ENCODE measurements around the gene SLC16A1. TPM values are rescaled to one million over a fixed set of nuclear protein-coding genes. Genes with fewer than 3 reads are reported as not detected.

Gene SLC16A1
- total and polyA plus RNA-seq, 2 of the 8 experiments (the other 6 are each of a cell fraction or from before 2014, with no cell fraction given) = 435 to 545 TPM

DNA sequence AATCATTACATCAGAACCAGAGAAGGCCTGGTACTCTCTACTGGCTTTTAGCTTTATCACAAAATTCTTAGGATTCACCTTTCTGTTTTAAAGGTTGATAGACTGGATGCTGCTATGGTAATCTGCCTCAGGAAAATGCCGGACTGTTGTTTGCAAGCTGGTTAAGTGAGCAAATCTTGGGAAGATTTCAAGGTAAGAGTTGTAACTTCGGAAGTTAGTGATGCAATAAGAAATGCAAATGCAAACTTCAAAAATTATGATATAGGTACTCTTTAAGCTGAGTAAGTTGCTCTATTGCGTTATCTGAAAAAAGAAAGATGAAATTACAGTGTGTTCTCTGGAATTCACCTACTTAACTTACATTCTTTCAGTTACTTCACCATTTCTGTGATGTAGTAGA is 4.4 kb upstream of the SLC16A1 start:
- Histone ChIP-seq H3K4me3 (ENCODE audit: extremely low read depth in 1 of 4, insufficient read depth in 2 of 4, low read depth in 3 of 4, low read length in 4 of 4) (peak overlapping the region in 1 of 4 experiments; percentile 45; a peak in 1 of 8 replicates), H3K4me2 (ENCODE audit: insufficient read depth in 1 of 2, low read depth in 2 of 2, low read length in 2 of 2) (0 out of 4 replicates have a peak overlapping the region, but pooled peaks of 1 of the 2 experiments have one; percentile 7), H2AFZ (ENCODE audit: low read length) (no peak overlapping the region), H3K79me1 (ENCODE audit: low read depth, low read length) (0 out of 2 replicates have a peak, but pooled peaks cover 2% of the 10 kb centered on the region), H2BK12ac (ENCODE audit: low read depth, low read length) (no peak overlapping the region), H4K8ac (ENCODE audit: extremely low read depth, insufficient read depth, low read length) (no peak overlapping the region), H2BK120ac (replicated peaks; ENCODE audit: low read depth, low read length) (no peak overlapping the region), H3K9me3 (ENCODE audit: insufficient read depth in 2 of 2, low read depth in 1 of 2, low read length in 1 of 2) (no peaks in the 10 kb centered on the region), H2AK5ac (ENCODE audit: low read depth, low read length) (no peak overlapping the region), H3K27ac (ENCODE audit: low read depth, low read length) (no peak overlapping the region), H3K27me3 (replicated peaks in 1 of 4; ENCODE audit: control insufficient read depth in 3 of 4, extremely low read depth in 1 of 4, insufficient read depth in 3 of 4, low read length in 3 of 4) (no peaks in the 10 kb centered on the region), H3K4ac (replicated peaks; ENCODE audit: insufficient read length, low read depth, low read length) (no peak overlapping the region), H3K14ac (ENCODE audit: insufficient read length) (no peak overlapping the region), H2BK15ac (ENCODE audit: low read length) (no peak overlapping the region), H3K23ac (ENCODE audit: insufficient read length) (no peak overlapping the region), H3K4me1 (replicated peaks in 1 of 4; ENCODE audit: control insufficient read depth in 3 of 4, insufficient read depth in 4 of 4, low read length in 3 of 4) (peaks cover 0 to 4% (median 3%) of the 10 kb centered on the region in 4 experiments; a peak in 4 of 7 replicates), H3K18ac (ENCODE audit: extremely low read depth, low read length) (no peak overlapping the region), H2BK20ac (ENCODE audit: low read length) (no peak overlapping the region), H3K36me3 (ENCODE audit: control insufficient read depth in 2 of 4, insufficient read depth in 4 of 4, low read length in 3 of 4) (peaks cover 3 to 33% (median 13%) of the 10 kb centered on the region in 4 experiments; a peak in 5 of 8 replicates), H2BK5ac (ENCODE audit: low read depth, low read length) (no peak overlapping the region), H4K5ac (ENCODE audit: insufficient read length, low read depth, low read length) (no peak overlapping the region), H4K91ac (replicated peaks; ENCODE audit: insufficient read length, low read length) (no peak overlapping the region), H3K79me2 (ENCODE audit: control insufficient read depth in 1 of 2, insufficient read depth in 2 of 2, low read length in 2 of 2) (peaks cover 16 to 90% of the 10 kb centered on the region in 2 experiments), H3K23me2 (ENCODE audit: low read depth, low read length) (peaks cover 7% of the 10 kb centered on the region), H4K20me1 (replicated peaks in 1 of 2; ENCODE audit: control insufficient read depth in 1 of 2, insufficient read depth in 2 of 2, low read length in 2 of 2) (peaks cover 0 to 2% of the 10 kb centered on the region in 2 experiments), H3K9ac (replicated peaks in 1 of 4; ENCODE audit: extremely low read depth in 1 of 4, low read depth in 3 of 4, low read length in 3 of 4) (no peak overlapping the region), H3K56ac (replicated peaks; ENCODE audit: insufficient read length, low read depth, low read length) (no peak overlapping the region)
- no peak for FAIRE-seq
- DNase-seq (ENCODE audit: low read depth in 1 of 2, low spot score in 2 of 2) = no peak
- WGBS, 2 experiments (ENCODE audit: extremely low coverage in 1 of 2, insufficient coverage in 1 of 2, insufficient read length in 1 of 2, insufficient replicate concordance in 2 of 2, low coverage in 1 of 2, low lambda C conversion rate in 2 of 2, missing lambda C conversion rate in 1 of 2) = 94% methylated on average over 3 of the region's 3 CpGs; no CpG with 5 or more reads in 1 of the 2 experiments
- POLR2A ChIA-PET (ENCODE audit: partially characterized antibody) = interaction anchor here (0.9 kb wide), 1 partner anchor 11 kb away, joined by 3 read pairs; no protein-coding TSS in a partner anchor
- TF ChIP-seq CHD2 (IDR thresholded peaks at IDR 0.05; ENCODE audit: low read length) = no peak
- no peak for TF ChIP-seq MAFK (IDR thresholded peaks at IDR 0.05; ENCODE audit: low read depth, low read length)
- no peak for TF ChIP-seq GTF2F1 (IDR thresholded peaks at IDR 0.05; ENCODE audit: borderline replicate concordance, low read depth, low read length)
- TF ChIP-seq SP1 (IDR thresholded peaks at IDR 0.05; ENCODE audit: low read depth, low read length) = no peak
- CTCF ChIA-PET (ENCODE audit: partially characterized antibody) = interaction anchor here (1.1 to 1.8 kb wide), 2 partner anchors 83 to 142 kb away, joined by 3 to 4 read pairs; no protein-coding TSS in a partner anchor

All from H1 (cell line).